Smooth muscle cell (in vitro differentiated cells): Measurements from ENCODE around the gene WDR20. TPM values are rescaled to one million over a fixed set of nuclear protein-coding genes. Genes with fewer than 3 reads are reported as not detected.

Experiments used
- DNase-seq: peaks from one replicate; lab custom pipeline; 2025; ENCODE audit not compliant: unreplicated experiment; lab: John Stamatoyannopoulos, UW
- H2AFZ ChIP-seq: fragments of 200-600 bp; sonication (generic); 2 replicates; pipeline ENCODE4 v1.6.0; 2016; ENCODE audit warnings: antibody characterized with exemption, low read depth, mild to moderate bottlenecking
- H3F3A ChIP-seq: fragments of 200-600 bp; sonication (generic); 2 replicates; pipeline ENCODE4 v1.6.0; 2017; ENCODE audit warnings: antibody characterized with exemption, low read depth
- H3K27ac ChIP-seq: fragments of 200-600 bp; sonication (generic); 2 replicates; pipeline ENCODE4 v1.5.1; 2016; ENCODE audit warnings: low read depth, mild to moderate bottlenecking
- H3K27me3 ChIP-seq: fragments of 200-600 bp; sonication (generic); 2 replicates; pipeline ENCODE4 v1.6.1; 2016; ENCODE audit warnings: low read depth, mild to moderate bottlenecking
- H3K36me3 ChIP-seq: fragments of 200-600 bp; sonication (generic); 2 replicates; pipeline ENCODE4 v1.5.1; 2016; ENCODE audit warnings: low read depth
- H3K4me1 ChIP-seq: fragments of 200-600 bp; sonication (generic); 2 replicates; pipeline ENCODE4 v1.5.1; 2016; ENCODE audit warnings: low read depth
- H3K4me2 ChIP-seq: fragments of 200-600 bp; sonication (generic); 2 replicates; pipeline ENCODE4 v1.6.0; 2016; ENCODE audit warnings: mild to moderate bottlenecking
- H3K4me3 ChIP-seq: fragments of 200-600 bp; sonication (generic); 2 replicates; pipeline ENCODE4 v1.5.1; 2016; ENCODE audit warnings: mild to moderate bottlenecking
- H3K79me2 ChIP-seq: fragments of 200-600 bp; sonication (generic); 2 replicates; pipeline ENCODE4 v1.6.0; 2016; ENCODE audit warnings: low read depth, mild to moderate bottlenecking
- H3K9ac ChIP-seq: fragments of 200-600 bp; sonication (generic); 2 replicates; pipeline ENCODE4 v1.6.0; 2016; ENCODE audit warnings: low read depth
- H3K9me3 ChIP-seq: fragments of 200-600 bp; sonication (generic); replicated peaks from 2 replicates; pipeline ENCODE4 v1.5.1; 2016; ENCODE audit warnings: low read depth
- H4K20me1 ChIP-seq: fragments of 200-600 bp; sonication (generic); 2 replicates; pipeline ENCODE4 v1.6.0; 2016; ENCODE audit warnings: low read depth
- CTCF ChIP-seq: fragments of 200-600 bp; sonication (generic); IDR thresholded peaks from 2 replicates; pipeline ENCODE4 v1.5.1; 2017; ENCODE audit warnings: borderline replicate concordance, mild to moderate bottlenecking, antibody characterized with exemption; ENCODE audit not compliant: insufficient read depth, poor library complexity, severe bottlenecking
- WGBS: methylation state at CpG from one replicate; pipeline ENCODE4 v1.1.7; 2016; ENCODE audit warnings: low lambda C conversion rate; 5-methylcytosine and 5-hydroxymethylcytosine counted together
- polyA plus RNA-seq: library from polyadenylated mRNA; unstranded; fragments of >200 nt; fragmentation: Nextera tagmentation; extraction: Ambion mirVana; gene quantifications from 2 replicates; pipeline ENCODE4 v1.2.1, GENCODE V29; 2016
- total RNA-seq: library from RNA; depleted of rRNA; stranded (reverse); fragments of >200 nt; gene quantifications from 2 replicates; pipeline ENCODE4 v1.2.3, GENCODE V29; 2014

Gene WDR20
- total and polyA plus RNA-seq, 2 experiments from 2014 or later, result 12.0 to 19.4 TPM

- H3K27ac ChIP-seq, result peak overlapping the region; percentile 73
- WGBS, result 10% methylated on average over 2 of the region's 2 CpGs
- TF ChIP-seq CTCF, result no peak
- no peaks in the 10 kb centered on the region for H3K36me3 ChIP-seq
- H3K4me3 ChIP-seq, result no peak overlapping the region
- H3K4me1 ChIP-seq, result peaks cover 13% of the 10 kb centered on the region
- peaks cover 12% of the 10 kb centered on the region for H3F3A ChIP-seq
- peaks cover 100% of the 10 kb centered on the region for H4K20me1 ChIP-seq
- peak overlapping the region; percentile 61 for H3K4me2 ChIP-seq
- H3K9me3 ChIP-seq, result no peaks in the 10 kb centered on the region
- no peak for DNase-seq
- no peak overlapping the region for H3K9ac ChIP-seq
- no peaks in the 10 kb centered on the region for H3K27me3 ChIP-seq
- H2AFZ ChIP-seq, result no peak overlapping the region
- H3K79me2 ChIP-seq, result peaks cover 83% of the 10 kb centered on the region
Measured at GRCh38 chr14:102154821-102155549, 15.3 kb downstream of the WDR20 start.

GRCh38 chr14:102157346-102157745, 17.6 kb downstream of the WDR20 start:
- Histone ChIP-seq H3K9me3 (no peaks in the 10 kb centered on the region), H4K20me1 (peaks cover 99% of the 10 kb centered on the region), H3K4me3 (no peak overlapping the region), H3K27ac (no peak overlapping the region), H3K79me2 (peaks cover 82% of the 10 kb centered on the region), H2AFZ (no peak overlapping the region), H3K36me3 (no peaks in the 10 kb centered on the region), H3K4me1 (peaks cover 13% of the 10 kb centered on the region), H3K27me3 (no peaks in the 10 kb centered on the region), H3K9ac (no peak overlapping the region), H3F3A (peaks cover 12% of the 10 kb centered on the region), H3K4me2 (no peak overlapping the region)
- DNase-seq, result no peak
- no peak for TF ChIP-seq CTCF

- H2AFZ ChIP-seq, result no peak overlapping the region
- H3K4me2 ChIP-seq, result no peak overlapping the region
- peaks cover 12% of the 10 kb centered on the region for H3F3A ChIP-seq
- H3K27ac ChIP-seq, result no peak overlapping the region
- no peak for TF ChIP-seq CTCF
- DNase-seq, result no peak
- H3K9me3 ChIP-seq, result no peaks in the 10 kb centered on the region
- H3K36me3 ChIP-seq, result no peaks in the 10 kb centered on the region
- peaks cover 99% of the 10 kb centered on the region for H4K20me1 ChIP-seq
- no peak overlapping the region for H3K4me3 ChIP-seq
- peaks cover 81% of the 10 kb centered on the region for H3K79me2 ChIP-seq
- WGBS, result 94% methylated on average over 8 of the region's 8 CpGs
- peaks cover 13% of the 10 kb centered on the region for H3K4me1 ChIP-seq
- H3K27me3 ChIP-seq, result no peaks in the 10 kb centered on the region
- H3K9ac ChIP-seq, result no peak overlapping the region
Measured at GRCh38 chr14:102158797-102159196, 19.1 kb downstream of the WDR20 start.

- Histone ChIP-seq H3K79me2 (peaks cover 87% of the 10 kb centered on the region), H3K9ac (no peak overlapping the region), H2AFZ (no peak overlapping the region), H3K9me3 (no peaks in the 10 kb centered on the region), H3K27ac (no peak overlapping the region), H3K4me3 (no peak overlapping the region), H3K4me1 (peaks cover 10% of the 10 kb centered on the region), H3K36me3 (no peaks in the 10 kb centered on the region), H3F3A (peaks cover 3% of the 10 kb centered on the region), H3K27me3 (no peaks in the 10 kb centered on the region), H3K4me2 (no peak overlapping the region), H4K20me1 (peaks cover 99% of the 10 kb centered on the region)
- WGBS, result 94% methylated on average over 4 of the region's 4 CpGs
- TF ChIP-seq CTCF, result no peak
- no peak for DNase-seq
Measured at GRCh38 chr14:102159841-102160240, 20.1 kb downstream of the WDR20 start.
